Measurements from ENCODE around the gene FHIT. TPM values are rescaled to one million over a fixed set of nuclear protein-coding genes. Genes with fewer than 3 reads are reported as not detected.

Gene FHIT
- total RNA-seq, 1 donor from 2014 or later: 22.6 TPM

- DNase-seq (ENCODE audit: low spot score): peak; percentile 38
- H3K27me3 Mint-ChIP-seq (ENCODE audit: insufficient read depth): no peaks in the 10 kb centered on the region
- peak overlapping the region; percentile 93 for H3K27ac Mint-ChIP-seq
- H3K4me1 Mint-ChIP-seq (ENCODE audit: low read depth): peaks cover 45% of the 10 kb centered on the region
- H3K9me3 Mint-ChIP-seq: peaks cover 15% of the 10 kb centered on the region
- intact Hi-C loops (cut with micrococcal nuclease): loop anchor here (1.0 to 2.0 kb wide), 13 partner anchors 22 to 766 kb away; no protein-coding TSS in a partner anchor
- peak overlapping the region; percentile 64 for H3K4me3 Mint-ChIP-seq
- H3K36me3 Mint-ChIP-seq (ENCODE audit: low read depth): peaks cover 39% of the 10 kb centered on the region
Measured at GRCh38 chr3:59978979-59979378, 1272.3 kb downstream of the FHIT start.

- H3K36me3 Mint-ChIP-seq (ENCODE audit: low read depth): peaks cover 39% of the 10 kb centered on the region
- H3K4me1 Mint-ChIP-seq (ENCODE audit: low read depth): no peaks in the 10 kb centered on the region
- intact Hi-C loops (cut with micrococcal nuclease): no loop called here
- no peak overlapping the region for H3K27ac Mint-ChIP-seq
- no peak for DNase-seq (ENCODE audit: low spot score)
- no peaks in the 10 kb centered on the region for H3K27me3 Mint-ChIP-seq (ENCODE audit: insufficient read depth)
- peaks cover 22% of the 10 kb centered on the region for H3K9me3 Mint-ChIP-seq
- H3K4me3 Mint-ChIP-seq: no peak overlapping the region
Measured at GRCh38 chr3:59970796-59971195, 1280.5 kb downstream of the FHIT start.

GRCh38 chr3:59970376-59970775 is 1280.9 kb downstream of the FHIT start:
- intact Hi-C loops (cut with micrococcal nuclease): no loop called here
- Mint-ChIP-seq H3K27ac (no peak overlapping the region), H3K36me3 (ENCODE audit: low read depth) (peaks cover 41% of the 10 kb centered on the region), H3K27me3 (ENCODE audit: insufficient read depth) (no peaks in the 10 kb centered on the region), H3K4me3 (no peak overlapping the region), H3K4me1 (ENCODE audit: low read depth) (no peaks in the 10 kb centered on the region), H3K9me3 (peaks cover 22% of the 10 kb centered on the region)
- DNase-seq (ENCODE audit: low spot score): no peak

GRCh38 chr3:59968513-59969045 is 1282.7 kb downstream of the FHIT start:
- Mint-ChIP-seq H3K4me1 (ENCODE audit: low read depth) (no peaks in the 10 kb centered on the region), H3K4me3 (no peak overlapping the region), H3K36me3 (ENCODE audit: low read depth) (peaks cover 33% of the 10 kb centered on the region), H3K27ac (no peak overlapping the region), H3K9me3 (peaks cover 13% of the 10 kb centered on the region), H3K27me3 (ENCODE audit: insufficient read depth) (no peaks in the 10 kb centered on the region)
- DNase-seq (ENCODE audit: low spot score): no peak
- intact Hi-C loops (cut with micrococcal nuclease): no loop called here

GRCh38 chr3:59963676-59964075 is 1287.6 kb downstream of the FHIT start:
- H3K4me3 Mint-ChIP-seq: no peak overlapping the region
- DNase-seq (ENCODE audit: low spot score): no peak
- no peak overlapping the region for H3K27ac Mint-ChIP-seq
- peaks cover 37% of the 10 kb centered on the region for H3K36me3 Mint-ChIP-seq (ENCODE audit: low read depth)
- peaks cover 12% of the 10 kb centered on the region for H3K4me1 Mint-ChIP-seq (ENCODE audit: low read depth)
- H3K27me3 Mint-ChIP-seq (ENCODE audit: insufficient read depth): no peaks in the 10 kb centered on the region
- intact Hi-C loops (cut with micrococcal nuclease): no loop called here
- peaks cover 25% of the 10 kb centered on the region for H3K9me3 Mint-ChIP-seq

GRCh38 chr3:59957150-59957549 is 1294.1 kb downstream of the FHIT start:
- H3K4me3 Mint-ChIP-seq: no peak overlapping the region
- H3K4me1 Mint-ChIP-seq (ENCODE audit: low read depth): peaks cover 33% of the 10 kb centered on the region
- no peak for DNase-seq (ENCODE audit: low spot score)
- H3K27me3 Mint-ChIP-seq (ENCODE audit: insufficient read depth): no peaks in the 10 kb centered on the region
- H3K36me3 Mint-ChIP-seq (ENCODE audit: low read depth): peaks cover 61% of the 10 kb centered on the region
- H3K27ac Mint-ChIP-seq: no peak overlapping the region
- H3K9me3 Mint-ChIP-seq: peaks cover 48% of the 10 kb centered on the region
- intact Hi-C loops (cut with micrococcal nuclease): loop anchor here (2.0 kb wide), 2 partner anchors 22 kb away; no protein-coding TSS in a partner anchor

GRCh38 chr3:59953104-59953503 is 1298.1 kb downstream of the FHIT start:
- Mint-ChIP-seq H3K27me3 (ENCODE audit: insufficient read depth) (no peaks in the 10 kb centered on the region), H3K27ac (peak overlapping the region; percentile 8), H3K9me3 (peaks cover 43% of the 10 kb centered on the region), H3K36me3 (ENCODE audit: low read depth) (peaks cover 51% of the 10 kb centered on the region), H3K4me1 (ENCODE audit: low read depth) (peaks cover 20% of the 10 kb centered on the region), H3K4me3 (no peak overlapping the region)
- DNase-seq (ENCODE audit: low spot score): no peak
- intact Hi-C loops (cut with micrococcal nuclease): no loop called here

- peaks cover 46% of the 10 kb centered on the region for H3K9me3 Mint-ChIP-seq
- H3K27ac Mint-ChIP-seq: no peak overlapping the region
- intact Hi-C loops (cut with micrococcal nuclease): no loop called here
- H3K4me1 Mint-ChIP-seq (ENCODE audit: low read depth): peaks cover 10% of the 10 kb centered on the region
- peaks cover 50% of the 10 kb centered on the region for H3K36me3 Mint-ChIP-seq (ENCODE audit: low read depth)
- H3K4me3 Mint-ChIP-seq: no peak overlapping the region
- no peak for DNase-seq (ENCODE audit: low spot score)
- no peaks in the 10 kb centered on the region for H3K27me3 Mint-ChIP-seq (ENCODE audit: insufficient read depth)
Measured at GRCh38 chr3:59949311-59949710, 1301.9 kb downstream of the FHIT start.

- Mint-ChIP-seq H3K27me3 (ENCODE audit: insufficient read depth) (no peaks in the 10 kb centered on the region), H3K4me1 (ENCODE audit: low read depth) (peaks cover 1% of the 10 kb centered on the region), H3K4me3 (no peak overlapping the region), H3K36me3 (ENCODE audit: low read depth) (peaks cover 34% of the 10 kb centered on the region), H3K9me3 (peaks cover 31% of the 10 kb centered on the region), H3K27ac (no peak overlapping the region)
- intact Hi-C loops (cut with micrococcal nuclease): no loop called here
- no peak for DNase-seq (ENCODE audit: low spot score)
Measured at GRCh38 chr3:59946401-59946800, 1304.9 kb downstream of the FHIT start.

GRCh38 chr3:59940718-59941117 is 1310.5 kb downstream of the FHIT start:
- peaks cover 15% of the 10 kb centered on the region for H3K9me3 Mint-ChIP-seq
- H3K4me3 Mint-ChIP-seq: no peak overlapping the region
- H3K4me1 Mint-ChIP-seq (ENCODE audit: low read depth): peaks cover 21% of the 10 kb centered on the region
- H3K27me3 Mint-ChIP-seq (ENCODE audit: insufficient read depth): no peaks in the 10 kb centered on the region
- peaks cover 22% of the 10 kb centered on the region for H3K36me3 Mint-ChIP-seq (ENCODE audit: low read depth)
- DNase-seq (ENCODE audit: low spot score): no peak
- no peak overlapping the region for H3K27ac Mint-ChIP-seq
- intact Hi-C loops (cut with micrococcal nuclease): no loop called here

- Mint-ChIP-seq H3K27me3 (ENCODE audit: insufficient read depth) (no peaks in the 10 kb centered on the region), H3K27ac (no peak overlapping the region), H3K9me3 (peaks cover 10% of the 10 kb centered on the region), H3K4me1 (ENCODE audit: low read depth) (peaks cover 29% of the 10 kb centered on the region), H3K36me3 (ENCODE audit: low read depth) (peaks cover 24% of the 10 kb centered on the region), H3K4me3 (no peak overlapping the region)
- DNase-seq (ENCODE audit: low spot score): no peak
- intact Hi-C loops (cut with micrococcal nuclease): loop anchor here (5.0 to 10.0 kb wide), 3 partner anchors 165 to 1582 kb away; partner anchors contain the start of gene FHIT
Measured at GRCh38 chr3:59939826-59940426, 1311.3 kb downstream of the FHIT start.

- DNase-seq (ENCODE audit: low spot score): no peak
- Mint-ChIP-seq H3K4me3 (no peak overlapping the region), H3K27ac (no peak overlapping the region), H3K9me3 (peaks cover 13% of the 10 kb centered on the region), H3K4me1 (ENCODE audit: low read depth) (peaks cover 38% of the 10 kb centered on the region), H3K27me3 (ENCODE audit: insufficient read depth) (no peaks in the 10 kb centered on the region), H3K36me3 (ENCODE audit: low read depth) (peaks cover 25% of the 10 kb centered on the region)
- intact Hi-C loops (cut with micrococcal nuclease): loop anchor here (5.0 to 10.0 kb wide), 3 partner anchors 164 to 1583 kb away; partner anchors contain the start of gene FHIT
Measured at GRCh38 chr3:59938828-59939227, 1312.4 kb downstream of the FHIT start.

GRCh38 chr3:59937201-59937600 is 1314.1 kb downstream of the FHIT start:
- Mint-ChIP-seq H3K4me3 (no peak overlapping the region), H3K36me3 (ENCODE audit: low read depth) (peaks cover 37% of the 10 kb centered on the region), H3K27ac (no peak overlapping the region), H3K9me3 (peaks cover 20% of the 10 kb centered on the region), H3K4me1 (ENCODE audit: low read depth) (peaks cover 51% of the 10 kb centered on the region), H3K27me3 (ENCODE audit: insufficient read depth) (no peaks in the 10 kb centered on the region)
- DNase-seq (ENCODE audit: low spot score): no peak
- intact Hi-C loops (cut with micrococcal nuclease): loop anchor here (5.0 to 10.0 kb wide), 3 partner anchors 162 to 1585 kb away; partner anchors contain the start of gene FHIT
